K562 (cell line): ENCODE measurements around the gene LY6G6D. TPM values are rescaled to one million over a fixed set of nuclear protein-coding genes. Genes with fewer than 3 reads are reported as not detected.

ENCODE experiments used
- COPS2 ChIP-seq: fragments of 450-650 bp; conservative IDR thresholded peaks from 2 replicates; pipeline ENCODE4 v1.6.1; 2016; ENCODE audit warnings: mild to moderate bottlenecking, moderate library complexity
- CREB3L1 ChIP-seq: fragments of 450-650 bp; IDR thresholded peaks from 2 replicates; pipeline ENCODE4 v1.6.1; 2014; ENCODE audit warnings: low read depth, mild to moderate bottlenecking, moderate library complexity, borderline replicate concordance
- DDX20 ChIP-seq: fragments of 450-650 bp; IDR thresholded peaks from 2 replicates; pipeline ENCODE4 v1.6.1; 2016; ENCODE audit warnings: missing genetic modification characterization, low read depth, mild to moderate bottlenecking, missing compliant biosample characterization, moderate library complexity
- HCFC1 ChIP-seq: IDR thresholded peaks from 2 replicates; pipeline ENCODE4 v1.6.1; 2012; ENCODE audit warnings: low read depth, low read length, improper control_type of control experiment
- IFI16 ChIP-seq: fragments of 250-450 bp; sonication (Bioruptor Pico); IDR thresholded peaks from 2 replicates; pipeline ENCODE4 v2.1.2; 2022; ENCODE audit warnings: mild to moderate bottlenecking, inconsistent platforms
- LEF1 ChIP-seq: fragments of 450-650 bp; IDR thresholded peaks from 2 replicates; pipeline ENCODE4 v1.6.1; 2016; ENCODE audit warnings: mild to moderate bottlenecking
- MEIS2 ChIP-seq: fragments of 450-650 bp; IDR thresholded peaks from 2 replicates; pipeline ENCODE4 v1.6.1; 2014; ENCODE audit warnings: mild to moderate bottlenecking; ENCODE audit not compliant: partially characterized antibody
- NCOA6 ChIP-seq: fragments of 450-650 bp; IDR thresholded peaks from 2 replicates; pipeline ENCODE4 v1.6.1; 2017; ENCODE audit warnings: mild to moderate bottlenecking
- NKRF ChIP-seq: fragments of 450-650 bp; IDR thresholded peaks from 2 replicates; pipeline ENCODE4 v1.6.1; 2016; ENCODE audit warnings: borderline replicate concordance
- PRMT5 ChIP-seq: sonication (generic); formaldehyde crosslinking; IDR thresholded peaks from 2 replicates; pipeline ENCODE4 v1.5.0; 2020; ENCODE audit warnings: missing genetic modification reagents
- TCFL5 ChIP-seq: fragments of 250-450 bp; sonication (Bioruptor Pico); conservative IDR thresholded peaks from 2 replicates; pipeline ENCODE4 v1.6.1; 2021; ENCODE audit warnings: mild to moderate bottlenecking, moderate library complexity, matching md5 sums
- XRCC5 ChIP-seq: fragments of 200-400 bp; formaldehyde crosslinking; IDR thresholded peaks from 2 replicates; pipeline ENCODE4 v1.6.1; 2017; ENCODE audit warnings: low read depth, mild to moderate bottlenecking, low read length
- ZFX ChIP-seq: sonication (generic); formaldehyde crosslinking; IDR thresholded peaks from 2 replicates; pipeline ENCODE4 v1.8.0; 2022; ENCODE audit warnings: mild to moderate bottlenecking, missing genetic modification reagents, moderate library complexity
- ZNF318 ChIP-seq, 2 experiments: fragments of 450-650 bp; IDR thresholded peaks; 2 replicates each; pipeline ENCODE4 v1.6.1; 2016; ENCODE audit warnings: mild to moderate bottlenecking in 2 of 2, borderline replicate concordance in 1 of 2, low read depth in 1 of 2, moderate library complexity in 1 of 2
- ZNF444 ChIP-seq: fragments of 250-450 bp; sonication (Bioruptor Pico); IDR thresholded peaks from 2 replicates; pipeline ENCODE4 v1.4.0; 2020; ENCODE audit warnings: mild to moderate bottlenecking, moderate library complexity
- ZNF644 ChIP-seq: fragments of 200-800 bp; sonication (Bioruptor generic); IDR thresholded peaks from 2 replicates; pipeline ENCODE4 v1.6.1; 2016; ENCODE audit warnings: low read depth, missing genetic modification characterization, missing compliant biosample characterization
- ZNF778 ChIP-seq: fragments of 450-650 bp; formaldehyde crosslinking; IDR thresholded peaks from 2 replicates; pipeline ENCODE4 v1.4.0; 2020; ENCODE audit warnings: mild to moderate bottlenecking, moderate library complexity
- polyA plus RNA-seq, 8 experiments: library from polyadenylated mRNA; depleted of rRNA in 4 of 8; stranded (reverse) in 5 of 8; unstranded in 3 of 8; fragments of >200 nt; fragmentation: Nextera tagmentation in 2 of 8; fragmentation: Illumina TruSeq in 1 of 8; extraction: Ambion mirVana in 2 of 8; extraction: Trizol in 1 of 8; gene quantifications; 2 replicates each; pipeline versions ENCODE4 v1.2.1 to v1.2.3, GENCODE V29; 2011 to 2014; ENCODE audit warnings: inconsistent platforms in 1 of 8, missing spikeins in 1 of 8
- total RNA-seq, 7 experiments: library from RNA; depleted of rRNA in 6 of 7; stranded (reverse); fragments of >200 nt in 6 of 7; fragmentation: Illumina TruSeq in 2 of 7; extraction: Trizol in 2 of 7; gene quantifications; 2 replicates each; pipeline versions ENCODE4 v1.2.1 to v1.2.3, GENCODE V29; 2011 to 2021; ENCODE audit warnings: low replicate concordance in 1 of 7

LY6G6D gene
- total and polyA plus RNA-seq, 9 of the 15 experiments (the other 6 are each of a cell fraction or from before 2014, with no cell fraction given), result 0.30 to 0.38 TPM; not detected in 7

- TF ChIP-seq NCOA6, result no peak
- TF ChIP-seq TCFL5 (CRISPR knock-in tag), result no peak
- TF ChIP-seq IFI16 (CRISPR knock-in tag), result no peak
- TF ChIP-seq ZNF644, result no peak
- TF ChIP-seq PRMT5 (CRISPR knock-in tag), result no peak
- no peak for TF ChIP-seq LEF1
- no peak for TF ChIP-seq ZFX (CRISPR knock-in tag)
- TF ChIP-seq DDX20 (tag), result no peak
- no peak for TF ChIP-seq NKRF
- TF ChIP-seq XRCC5, result no peak
- no peak for TF ChIP-seq CREB3L1
- TF ChIP-seq ZNF778, result no peak
- TF ChIP-seq ZNF318 (IDR thresholded peaks at IDR 0.05; ENCODE audit: borderline replicate concordance in 1 of 2, low read depth in 1 of 2), result 0 out of 4 replicates have a peak, but pooled peaks of 1 of the 2 experiments have one; percentile 8
- peak; percentile 23; the same call in 1 of the 2 replicates for TF ChIP-seq HCFC1
- TF ChIP-seq COPS2, result no peak
- TF ChIP-seq ZNF444 (CRISPR knock-in tag), result no peak
- TF ChIP-seq MEIS2, result peak; percentile 94
Observed at GRCh38 chr6:31727034-31727716, 12.0 kb downstream of the LY6G6D start (continued).
